ENCODE data around the gene PJA1.

Gene PJA1

GRCh38 chrX:69162361-69162865, 2.8 kb downstream of the PJA1 start:
- TF ChIP-seq FOXM1 (IDR thresholded peaks at IDR 0.05; ENCODE audit: borderline replicate concordance, low read depth) (no peak), MAX (IDR thresholded peaks at IDR 0.05) (no peak), EGR1 (IDR thresholded peaks at IDR 0.05) (no peak), NFIC (IDR thresholded peaks at IDR 0.05) (no peak), TEAD4 (IDR thresholded peaks at IDR 0.05) (no peak), TAF1 (IDR thresholded peaks at IDR 0.05; ENCODE audit: low read depth) (no peak), USF1 (IDR thresholded peaks at IDR 0.05) (no peak), ZBTB7A (IDR thresholded peaks at IDR 0.05; ENCODE audit: low read depth) (no peak), YY1 (IDR thresholded peaks at IDR 0.05; ENCODE audit: low read depth) (no peak)

DNA sequence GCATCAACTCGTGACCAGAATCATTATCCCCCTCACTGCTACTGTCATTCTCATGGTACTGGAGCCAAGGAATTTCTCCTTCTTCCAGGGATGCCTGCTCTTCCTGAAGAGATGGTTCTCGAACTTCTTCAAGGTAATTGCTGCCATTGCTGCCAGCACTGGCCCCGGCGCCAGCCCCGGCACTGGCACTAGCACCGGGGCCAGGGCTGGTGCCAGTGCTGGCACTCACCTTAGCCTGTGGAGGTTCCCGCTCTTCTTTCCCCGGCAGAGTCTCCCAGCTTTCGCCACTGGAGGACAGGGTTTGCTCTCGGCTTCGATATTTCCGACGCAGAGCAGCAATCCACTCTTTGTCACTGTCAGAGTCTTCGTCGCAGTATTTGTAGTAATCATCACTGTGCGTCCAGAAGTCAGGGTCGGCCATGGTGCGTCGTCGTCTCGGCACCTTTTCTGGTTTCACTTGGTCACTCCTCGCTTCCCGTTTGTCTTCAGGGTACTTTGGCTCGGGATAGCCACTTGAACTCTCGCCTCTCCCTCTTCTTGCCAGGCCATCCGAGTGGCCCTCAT, 3.4 kb downstream of the PJA1 start:
- no peak for TF ChIP-seq RAD21 (IDR thresholded peaks at IDR 0.05; ENCODE audit: low read depth)
- TF ChIP-seq REST (IDR thresholded peaks at IDR 0.05; ENCODE audit: low read depth), result no peak
- no peak for TF ChIP-seq CEBPB (IDR thresholded peaks at IDR 0.05)
- no peak for TF ChIP-seq TCF12 (IDR thresholded peaks at IDR 0.05; ENCODE audit: low read depth)
- no peak for TF ChIP-seq TAF1 (IDR thresholded peaks at IDR 0.05; ENCODE audit: low read depth)
- TF ChIP-seq EGR1 (IDR thresholded peaks at IDR 0.05), result no peak
- TF ChIP-seq FOXM1 (IDR thresholded peaks at IDR 0.05; ENCODE audit: borderline replicate concordance, low read depth), result no peak
- no peak for TF ChIP-seq CREB1 (IDR thresholded peaks at IDR 0.05; ENCODE audit: low read depth)
- no peak for TF ChIP-seq TEAD4 (IDR thresholded peaks at IDR 0.05)
- TF ChIP-seq USF1 (IDR thresholded peaks at IDR 0.05), result no peak
- no peak for TF ChIP-seq MAX (IDR thresholded peaks at IDR 0.05)
- no peak for TF ChIP-seq YY1 (IDR thresholded peaks at IDR 0.05; ENCODE audit: low read depth)

- TF ChIP-seq EP300 (IDR thresholded peaks at IDR 0.05; ENCODE audit: borderline replicate concordance), result no peak
- TF ChIP-seq ZBTB7A (IDR thresholded peaks at IDR 0.05; ENCODE audit: low read depth), result no peak
- no peak for TF ChIP-seq CREB1 (IDR thresholded peaks at IDR 0.05; ENCODE audit: low read depth)
- no peak for TF ChIP-seq NFIC (IDR thresholded peaks at IDR 0.05)
- TF ChIP-seq MAX (IDR thresholded peaks at IDR 0.05), result no peak
- no peak for TF ChIP-seq EGR1 (IDR thresholded peaks at IDR 0.05)
- no peak for TF ChIP-seq FOXM1 (IDR thresholded peaks at IDR 0.05; ENCODE audit: borderline replicate concordance, low read depth)
- TF ChIP-seq YY1 (IDR thresholded peaks at IDR 0.05; ENCODE audit: low read depth), result no peak
Measured at GRCh38 chrX:69161371-69161770, 3.9 kb downstream of the PJA1 start.

DNA sequence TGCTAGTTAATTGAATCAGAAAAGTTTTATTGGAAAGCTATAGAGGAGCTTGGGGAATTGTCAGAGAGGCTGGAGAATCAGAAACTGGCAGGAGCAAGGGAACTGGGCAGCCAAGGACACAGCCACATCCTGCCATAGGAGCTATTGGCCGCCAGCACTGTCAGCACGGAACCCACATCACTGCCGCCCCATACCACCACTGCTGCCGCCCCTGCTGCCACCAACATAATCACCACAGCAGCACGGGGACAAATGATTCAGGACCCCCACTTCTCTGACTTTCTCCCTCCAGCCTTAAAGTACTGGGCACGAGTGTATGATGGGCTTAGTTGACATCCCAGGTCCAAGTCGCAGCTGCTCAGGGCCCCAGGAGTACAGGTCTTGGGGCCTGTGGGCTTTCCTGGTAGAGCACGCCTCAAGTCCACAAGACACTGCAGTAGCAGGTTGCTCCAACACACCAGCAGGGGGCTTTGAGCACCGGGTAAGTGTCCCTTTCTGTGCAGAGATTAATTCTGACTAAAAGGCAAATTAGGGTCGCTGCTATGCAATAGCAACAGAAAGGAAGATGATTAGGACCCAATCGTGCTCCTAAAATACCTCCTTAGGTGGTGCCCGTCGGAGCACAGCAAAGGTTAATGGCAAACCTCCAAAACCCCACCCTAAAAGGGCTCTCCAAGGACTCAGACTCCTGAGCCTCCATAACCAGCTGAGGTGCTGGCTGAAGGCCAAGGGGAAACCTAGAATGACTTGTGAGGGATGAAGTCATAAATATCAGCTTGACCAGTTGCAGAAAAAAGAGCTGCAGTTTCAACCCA, 6.9 kb downstream of the PJA1 start:
- TF ChIP-seq RAD21 (IDR thresholded peaks at IDR 0.05; ENCODE audit: low read depth) (peak; percentile 6; the same call in 1 of the 2 replicates), MAX (IDR thresholded peaks at IDR 0.05) (no peak), TCF12 (IDR thresholded peaks at IDR 0.05; ENCODE audit: low read depth) (0 out of 2 replicates have a peak, but pooled peaks have one; percentile 29), REST (IDR thresholded peaks at IDR 0.05; ENCODE audit: low read depth) (no peak), NFIC (IDR thresholded peaks at IDR 0.05) (peak; percentile 84)

GRCh38 chrX:69156638-69157037, 8.6 kb downstream of the PJA1 start:
- no peak for TF ChIP-seq ZBTB7A (IDR thresholded peaks at IDR 0.05; ENCODE audit: low read depth)
- TF ChIP-seq EGR1 (IDR thresholded peaks at IDR 0.05), result no peak
- TF ChIP-seq MAX (IDR thresholded peaks at IDR 0.05), result no peak
- no peak for TF ChIP-seq TAF1 (IDR thresholded peaks at IDR 0.05; ENCODE audit: low read depth)
- no peak for TF ChIP-seq CEBPB (IDR thresholded peaks at IDR 0.05)
- TF ChIP-seq FOXM1 (IDR thresholded peaks at IDR 0.05; ENCODE audit: borderline replicate concordance, low read depth), result no peak
- no peak for TF ChIP-seq CREB1 (IDR thresholded peaks at IDR 0.05; ENCODE audit: low read depth)
- no peak for TF ChIP-seq TCF12 (IDR thresholded peaks at IDR 0.05; ENCODE audit: low read depth)
- no peak for TF ChIP-seq EP300 (IDR thresholded peaks at IDR 0.05; ENCODE audit: borderline replicate concordance)
- TF ChIP-seq REST (IDR thresholded peaks at IDR 0.05; ENCODE audit: low read depth), result no peak
- no peak for TF ChIP-seq USF1 (IDR thresholded peaks at IDR 0.05)
- TF ChIP-seq TEAD4 (IDR thresholded peaks at IDR 0.05), result no peak
- no peak for TF ChIP-seq NFIC (IDR thresholded peaks at IDR 0.05)
- TF ChIP-seq YY1 (IDR thresholded peaks at IDR 0.05; ENCODE audit: low read depth), result no peak
- no peak for TF ChIP-seq RAD21 (IDR thresholded peaks at IDR 0.05; ENCODE audit: low read depth)
